GM18868 (cell line): ENCODE results near the gene ZDHHC14.

Experiments used
- ATAC-seq: cut with Tn5 transposase; IDR thresholded peaks from one replicate; pipeline ENCODE4 v1.9.1; 2021; ENCODE audit warnings: mild to moderate bottlenecking, moderate library complexity; ENCODE audit not compliant: unreplicated experiment

Gene ZDHHC14

DNA sequence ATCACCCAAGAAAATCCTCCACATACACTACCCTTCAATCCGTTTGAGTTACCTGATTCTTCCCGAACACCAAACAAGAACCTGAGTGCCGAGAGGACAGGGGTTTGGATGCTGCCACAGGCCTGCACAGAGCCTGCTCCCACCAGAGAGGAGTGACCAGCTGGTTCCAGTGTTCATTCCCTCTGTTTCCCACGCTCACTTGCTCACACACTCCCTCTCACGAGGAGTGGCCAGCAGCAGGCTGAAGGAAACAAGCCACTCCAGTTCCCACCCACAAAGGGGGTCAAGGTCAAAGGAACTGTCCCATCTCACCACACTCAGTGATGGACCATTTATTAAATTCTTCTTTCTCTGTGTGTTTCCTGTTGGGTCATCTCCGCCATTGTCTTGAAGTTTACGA is 344.8 kb downstream of the ZDHHC14 start:
- ATAC-seq, result no peak

DNA sequence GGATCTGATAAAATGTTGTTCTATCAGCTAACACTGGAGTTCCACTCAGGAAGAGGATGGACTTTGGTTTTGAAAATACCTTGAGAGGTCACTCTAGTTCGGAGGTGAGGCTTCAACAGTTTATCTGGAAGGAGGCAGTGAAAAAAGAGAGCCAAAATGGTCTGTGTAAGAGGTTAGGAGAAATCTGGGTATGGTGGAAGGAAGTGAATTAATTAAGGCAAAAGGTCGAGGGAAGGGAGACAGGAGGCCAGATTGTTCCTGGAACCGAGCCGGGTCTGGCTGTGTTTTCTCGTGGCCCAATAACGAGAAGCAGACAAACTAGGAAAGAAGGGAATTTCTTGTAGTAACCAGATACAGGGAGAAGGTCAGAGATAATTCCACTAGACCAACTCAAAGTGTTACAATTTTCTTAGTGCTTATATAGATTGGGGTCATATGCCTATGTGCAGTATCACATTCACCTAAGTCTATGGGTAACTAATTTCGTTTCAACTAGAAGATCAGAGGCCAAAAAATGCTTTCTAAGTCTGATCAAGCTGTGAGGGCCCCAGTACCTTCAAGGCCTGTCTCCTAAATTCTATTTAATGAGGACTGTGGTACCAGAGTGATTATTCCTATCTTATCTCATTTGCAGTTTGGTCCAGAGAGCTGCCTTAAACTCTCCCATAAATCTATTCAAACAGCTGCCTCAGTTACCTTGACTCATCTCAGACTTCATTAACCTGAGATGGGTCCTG is 346.1 kb downstream of the ZDHHC14 start:
- no peak for ATAC-seq
